ENCODE measurements around the gene BHLHA15.

The BHLHA15 gene

GRCh38 chr7:98254516-98254915 lies 43.3 kb downstream of the BHLHA15 start:
- CTCF ChIA-PET, result no interaction called here
- no peak for TF ChIP-seq ELF4 (IDR thresholded peaks at IDR 0.05)
- TF ChIP-seq BHLHE40 (IDR thresholded peaks at IDR 0.05; ENCODE audit: borderline replicate concordance), result no peak
- no peak for TF ChIP-seq FOXA1 (IDR thresholded peaks at IDR 0.05)
- POLR2A ChIA-PET, result no interaction called here
- no peak for DNase-seq (ENCODE audit: extremely low spot score)

- ChIA-PET CTCF (no interaction called here), POLR2A (no interaction called here)
- no peak for DNase-seq (ENCODE audit: extremely low spot score)
- no peak for TF ChIP-seq SUZ12 (IDR thresholded peaks at IDR 0.05)
- TF ChIP-seq FOXM1 (IDR thresholded peaks at IDR 0.05; ENCODE audit: borderline replicate concordance), result no peak
- no peak for TF ChIP-seq HDGF (IDR thresholded peaks at IDR 0.05; ENCODE audit: borderline replicate concordance)
- no peak for TF ChIP-seq FOXA1 (IDR thresholded peaks at IDR 0.05)
Measured at GRCh38 chr7:98254951-98255610, 43.8 kb downstream of the BHLHA15 start.

- TF ChIP-seq HDGF (IDR thresholded peaks at IDR 0.05; ENCODE audit: borderline replicate concordance) (no peak), NFRKB (IDR thresholded peaks at IDR 0.05) (no peak), PKNOX1 (IDR thresholded peaks at IDR 0.05) (no peak), BHLHE40 (IDR thresholded peaks at IDR 0.05; ENCODE audit: borderline replicate concordance) (no peak), FOXK2 (IDR thresholded peaks at IDR 0.05) (no peak), CTBP1 (IDR thresholded peaks at IDR 0.05; ENCODE audit: borderline replicate concordance) (no peak), FOXA1 (IDR thresholded peaks at IDR 0.05) (no peak), ARNT (IDR thresholded peaks at IDR 0.05) (no peak), TARDBP (IDR thresholded peaks at IDR 0.05) (no peak), L3MBTL2 (conservative IDR thresholded peaks at IDR 0.05) (no peak), FOXM1 (IDR thresholded peaks at IDR 0.05; ENCODE audit: borderline replicate concordance) (no peak), ZNF384 (IDR thresholded peaks at IDR 0.05) (no peak), SUZ12 (IDR thresholded peaks at IDR 0.05) (no peak), LEF1 (IDR thresholded peaks at IDR 0.05; ENCODE audit: borderline replicate concordance) (no peak), ELF4 (IDR thresholded peaks at IDR 0.05) (no peak), SP1 (IDR thresholded peaks at IDR 0.05) (no peak)
- CTCF ChIA-PET, result no interaction called here
- DNase-seq (ENCODE audit: extremely low spot score), result no peak
- POLR2A ChIA-PET, result no interaction called here
Measured at GRCh38 chr7:98256431-98256830, 45.2 kb downstream of the BHLHA15 start.

- CTCF ChIA-PET, result no interaction called here
Measured at GRCh38 chr7:98257701-98258100, 46.5 kb downstream of the BHLHA15 start.

More at GRCh38 chr7:98257701-98258100, 46.5 kb downstream of the BHLHA15 start:
- POLR2A ChIA-PET, result no interaction called here
- DNase-seq (ENCODE audit: extremely low spot score), result no peak
- no peak for TF ChIP-seq PKNOX1 (IDR thresholded peaks at IDR 0.05)
